CD8-positive, alpha-beta memory T cell (primary cell): ENCODE measurements around the gene KRTAP5-8. TPM values are rescaled to one million over a fixed set of nuclear protein-coding genes. Genes with fewer than 3 reads are reported as not detected.
A peak's percentile ranks its signal among the peaks of the same experiment; 100 is the strongest.
"Not testable (repeated sequence)": the region's sequence is repeated elsewhere in the genome, so short reads cannot be mapped to it uniquely, and the experiment has no call there.

Experiments
- CTCF ChIA-PET: fragments of 350-600 bp; sonication (Branson Sonifier 250); formaldehyde crosslinking; loops from one replicate; lab custom pipeline; 2021; ENCODE audit warnings: antibody characterized with exemption; lab: Charles Lee
- POLR2A ChIA-PET: fragments of 350-600 bp; sonication (Branson Sonifier 250); formaldehyde crosslinking; loops from one replicate; lab custom pipeline; 2021; ENCODE audit warnings: antibody characterized with exemption; lab: Charles Lee
- DNase-seq, 5 donors: peaks; one replicate each; pipeline versions ENCODE4 v3.0.0 to v3.0.0-alpha.2; 2020 to 2022; ENCODE audit warnings: mixed read lengths in 1 of 5
- H3K27ac ChIP-seq: one replicate; pipeline ENCODE4 v1.7.0; 2013; ENCODE audit warnings: low read depth, mild to moderate bottlenecking, low read length, moderate library complexity
- H3K27me3 ChIP-seq: 2 replicates; pipeline ENCODE4 v1.7.0; 2013; ENCODE audit warnings: low read length, mild to moderate bottlenecking; ENCODE audit not compliant: insufficient read depth, poor library complexity, severe bottlenecking
- H3K36me3 ChIP-seq: 2 replicates; pipeline ENCODE4 v1.7.0; 2013; ENCODE audit warnings: mild to moderate bottlenecking, low read length, moderate library complexity; ENCODE audit not compliant: insufficient read depth
- H3K4me1 ChIP-seq: 2 replicates; pipeline ENCODE4 v1.7.0; 2013; ENCODE audit warnings: mild to moderate bottlenecking, low read length, moderate library complexity; ENCODE audit not compliant: insufficient read depth
- H3K4me3 ChIP-seq: 2 replicates; pipeline ENCODE4 v1.7.0; 2013; ENCODE audit warnings: mild to moderate bottlenecking, low read length
- H3K9me3 ChIP-seq: 2 replicates; pipeline ENCODE4 v1.7.0; 2013; ENCODE audit warnings: mild to moderate bottlenecking, low read length
- H3K27ac Mint-ChIP-seq, 8 donors: one replicate each; pipeline ENCODE4 v1.8.0; 2020 to 2021; ENCODE audit warnings: mixed read lengths in 8 of 8, mild to moderate bottlenecking in 6 of 8, inconsistent platforms in 3 of 8, moderate library complexity in 3 of 8
- H3K27me3 Mint-ChIP-seq, 2 donors: one replicate each; pipeline ENCODE4 v1.8.0; 2020 to 2021; ENCODE audit warnings: mixed read lengths in 2 of 2, mild to moderate bottlenecking in 1 of 2, moderate library complexity in 1 of 2
- H3K36me3 Mint-ChIP-seq, 3 donors: one replicate each; pipeline ENCODE4 v1.8.0; 2020 to 2021; ENCODE audit warnings: mixed read lengths in 3 of 3, inconsistent platforms in 1 of 3, mild to moderate bottlenecking in 1 of 3
- H3K4me1 Mint-ChIP-seq, 3 donors: one replicate each; pipeline ENCODE4 v1.8.0; 2020 to 2021; ENCODE audit warnings: mixed read lengths in 3 of 3, inconsistent platforms in 1 of 3, mild to moderate bottlenecking in 1 of 3
- H3K4me3 Mint-ChIP-seq, 7 donors: one replicate each; pipeline ENCODE4 v1.8.0; 2020 to 2021; ENCODE audit warnings: mixed read lengths in 7 of 7, mild to moderate bottlenecking in 6 of 7, moderate library complexity in 4 of 7, inconsistent platforms in 2 of 7
- H3K9me3 Mint-ChIP-seq, 5 donors: one replicate each; pipeline ENCODE4 v1.8.0; 2020 to 2022; ENCODE audit warnings: mixed read lengths in 5 of 5, mild to moderate bottlenecking in 3 of 5, moderate library complexity in 2 of 5, inconsistent platforms in 1 of 5
- polyA plus RNA-seq: library from polyadenylated mRNA; unstranded; fragments of 300-500 nt; fragmentation: Illumina TruSeq; gene quantifications from one replicate; pipeline ENCODE4 v1.2.3, GENCODE V29; 2021
- total RNA-seq, 2 experiments: library from RNA; stranded (reverse); gene quantifications; one replicate each; pipeline ENCODE4 v1.2.3, GENCODE V29; 2021

KRTAP5-8 gene
- total and polyA plus RNA-seq, 3 experiments from 2014 or later: not detected

DNA sequence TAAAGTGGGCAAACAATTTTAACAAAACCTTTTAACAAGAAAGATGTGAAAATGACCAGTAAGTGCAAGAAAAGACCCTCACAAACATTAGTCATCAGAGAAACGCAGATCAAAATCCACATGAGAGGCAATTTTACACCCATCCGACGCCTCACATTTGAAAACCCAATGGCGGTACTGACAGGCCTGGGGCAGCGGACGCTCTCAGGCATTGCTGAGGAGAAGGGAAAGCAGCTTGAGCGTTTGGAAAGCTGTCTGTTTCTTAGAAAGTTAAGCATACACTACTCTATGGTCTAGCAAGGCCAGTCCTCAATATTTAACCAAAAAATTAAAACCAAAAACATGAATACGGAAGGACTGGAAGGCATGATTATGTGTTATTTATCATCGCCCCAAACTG, 2.0 kb upstream of the KRTAP5-8 start:
- Histone ChIP-seq H3K27me3 (no peaks in the 10 kb centered on the region), H3K9me3 (no peaks in the 10 kb centered on the region), H3K27ac (no peak overlapping the region), H3K36me3 (no peaks in the 10 kb centered on the region), H3K4me3 (no peak overlapping the region), H3K4me1 (no peaks in the 10 kb centered on the region)
- no peak for DNase-seq
- no peak overlapping the region for H3K4me3 Mint-ChIP-seq
- H3K27ac Mint-ChIP-seq: no peak overlapping the region
- H3K36me3 Mint-ChIP-seq: peaks cover 0 to 2% (median 0%) of the 10 kb centered on the region in 3 donors
- CTCF ChIA-PET: no interaction called here
- peaks cover 12 to 25% of the 10 kb centered on the region in 2 donors for H3K27me3 Mint-ChIP-seq
- peaks cover 0 to 4% (median under 1%) of the 10 kb centered on the region in 5 donors for H3K9me3 Mint-ChIP-seq
- no peaks in the 10 kb centered on the region for H3K4me1 Mint-ChIP-seq
- POLR2A ChIA-PET: no interaction called here

DNA sequence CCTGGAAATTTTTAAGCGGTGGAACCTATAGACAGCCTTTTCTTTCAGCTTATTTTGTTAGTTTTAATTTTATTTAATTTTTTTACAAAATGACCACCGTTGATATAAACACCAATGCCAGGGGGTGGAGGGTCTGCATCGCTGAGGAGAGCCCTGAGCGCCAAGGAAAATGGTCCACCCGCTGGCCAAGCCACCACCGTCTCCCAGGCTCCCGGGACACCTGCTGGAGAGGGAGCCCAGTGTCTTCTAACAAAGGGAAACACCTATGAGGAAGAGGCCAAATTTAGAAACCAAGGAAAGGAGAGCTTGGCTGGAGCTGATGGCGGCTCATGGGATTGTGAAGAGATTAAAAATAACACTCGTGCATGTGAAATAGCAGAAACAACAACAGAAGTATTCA, 288 bp upstream of the KRTAP5-8 start:
- no peak overlapping the region for H3K4me3 Mint-ChIP-seq
- peaks cover 0 to 11% (median 0%) of the 10 kb centered on the region in 3 donors for H3K36me3 Mint-ChIP-seq
- POLR2A ChIA-PET: no interaction called here
- no peaks in the 10 kb centered on the region for H3K4me1 Mint-ChIP-seq
- Histone ChIP-seq H3K27ac (no peak overlapping the region), H3K36me3 (no peaks in the 10 kb centered on the region), H3K9me3 (no peaks in the 10 kb centered on the region), H3K27me3 (no peaks in the 10 kb centered on the region), H3K4me3 (no peak overlapping the region), H3K4me1 (no peaks in the 10 kb centered on the region)
- peaks cover 0 to 9% (median 5%) of the 10 kb centered on the region in 5 donors for H3K9me3 Mint-ChIP-seq
- no peak for DNase-seq
- H3K27me3 Mint-ChIP-seq: peaks cover 15 to 36% of the 10 kb centered on the region in 2 donors
- CTCF ChIA-PET: no interaction called here
- H3K27ac Mint-ChIP-seq: no peak overlapping the region

DNA sequence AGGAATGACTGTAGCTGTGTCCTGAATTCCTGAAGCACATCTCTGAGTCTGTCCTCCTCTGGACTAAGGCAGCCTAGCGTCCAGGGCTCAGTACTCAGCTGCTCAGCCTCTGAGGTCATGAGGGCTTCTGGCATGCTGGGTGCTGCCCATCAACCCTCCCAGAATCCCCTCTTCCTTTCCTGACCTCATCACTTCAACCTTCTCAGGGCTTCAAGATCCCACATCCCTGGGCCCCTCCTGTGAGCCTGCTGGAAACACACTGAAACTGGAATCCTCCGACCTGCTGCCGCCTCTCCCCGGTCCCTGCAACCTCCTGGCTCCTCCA, 803 bp downstream of the KRTAP5-8 start:
- Histone ChIP-seq H3K9me3 (no peaks in the 10 kb centered on the region), H3K27me3 (no peaks in the 10 kb centered on the region), H3K4me3 (no peak overlapping the region), H3K36me3 (no peaks in the 10 kb centered on the region), H3K4me1 (no peaks in the 10 kb centered on the region), H3K27ac (no peak overlapping the region)
- Mint-ChIP-seq H3K27me3 (peaks cover 11 to 45% of the 10 kb centered on the region in 2 donors), H3K9me3 (peaks cover 0 to 9% (median 5%) of the 10 kb centered on the region in 5 donors), H3K4me1 (peaks cover 0 to 5% (median 2%) of the 10 kb centered on the region in 3 donors), H3K27ac (no peak overlapping the region), H3K36me3 (peaks cover 0 to 11% (median 0%) of the 10 kb centered on the region in 3 donors), H3K4me3 (no peak overlapping the region)
- ChIA-PET CTCF (no interaction called here), POLR2A (no interaction called here)
- no peak for DNase-seq

DNA sequence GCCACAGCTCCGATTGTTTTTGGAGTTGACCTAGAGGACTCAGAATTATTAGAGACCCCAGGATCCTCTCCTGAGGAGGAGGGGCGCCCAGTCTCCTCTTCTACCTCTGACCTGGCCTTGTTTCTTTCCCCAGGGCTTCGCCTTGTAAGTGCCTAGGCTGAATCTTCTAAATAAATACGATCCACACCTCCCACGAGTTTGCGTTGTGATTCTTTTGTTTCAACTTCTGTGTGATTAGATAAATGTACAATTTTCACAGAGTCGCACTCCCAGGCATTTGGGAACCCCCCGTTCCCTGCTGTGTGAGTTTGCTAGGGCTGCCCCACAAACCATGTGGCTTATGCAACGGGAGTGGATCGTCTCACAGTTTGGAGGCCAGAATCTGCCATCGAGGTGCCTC, 1.2 kb downstream of the KRTAP5-8 start:
- H3K27ac Mint-ChIP-seq: no peak overlapping the region
- H3K4me3 Mint-ChIP-seq: no peak overlapping the region
- ChIA-PET CTCF (no interaction called here), POLR2A (no interaction called here)
- Histone ChIP-seq H3K9me3 (no peaks in the 10 kb centered on the region), H3K36me3 (no peaks in the 10 kb centered on the region), H3K4me1 (no peaks in the 10 kb centered on the region), H3K4me3 (no peak overlapping the region), H3K27me3 (no peaks in the 10 kb centered on the region), H3K27ac (no peak overlapping the region)
- DNase-seq: no peak
- H3K4me1 Mint-ChIP-seq: peaks cover 0 to 8% (median 4%) of the 10 kb centered on the region in 3 donors
- peaks cover 11 to 45% of the 10 kb centered on the region in 2 donors for H3K27me3 Mint-ChIP-seq
- peaks cover 0 to 9% (median 5%) of the 10 kb centered on the region in 5 donors for H3K9me3 Mint-ChIP-seq
- H3K36me3 Mint-ChIP-seq: peaks cover 0 to 11% (median 0%) of the 10 kb centered on the region in 3 donors

DNA sequence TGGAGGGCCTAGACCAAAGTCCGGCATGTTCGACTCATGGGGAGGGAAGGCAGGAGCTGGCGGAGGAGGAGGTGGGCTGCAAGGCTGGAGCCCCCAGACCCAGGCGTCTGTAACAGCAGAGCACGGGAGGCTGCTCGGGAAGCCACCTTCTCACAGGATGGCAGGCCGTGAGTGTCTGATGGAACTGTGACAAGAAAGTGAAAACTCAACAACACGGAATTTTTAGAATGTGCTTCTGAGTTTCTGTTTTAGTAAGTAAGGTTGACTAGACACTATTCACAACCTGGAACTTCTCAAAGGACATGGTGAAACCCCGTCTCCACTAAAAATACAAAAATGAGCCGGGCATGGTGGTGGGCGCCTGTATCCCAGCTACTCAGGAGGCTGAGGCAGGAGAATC, 2.1 kb downstream of the KRTAP5-8 start:
- POLR2A ChIA-PET, H3K4me1 ChIP-seq, DNase-seq, H3K27ac Mint-ChIP-seq, H3K4me3 Mint-ChIP-seq, H3K9me3 ChIP-seq, H3K27ac ChIP-seq, CTCF ChIA-PET, H3K36me3 ChIP-seq, H3K4me1 Mint-ChIP-seq, H3K4me3 ChIP-seq, H3K9me3 Mint-ChIP-seq, H3K27me3 ChIP-seq: not testable (repeated sequence)
- H3K27me3 Mint-ChIP-seq: peaks cover 13 to 51% of the 10 kb centered on the region in 2 donors
- H3K36me3 Mint-ChIP-seq: peaks cover 0 to 11% (median 0%) of the 10 kb centered on the region in 3 donors

DNA sequence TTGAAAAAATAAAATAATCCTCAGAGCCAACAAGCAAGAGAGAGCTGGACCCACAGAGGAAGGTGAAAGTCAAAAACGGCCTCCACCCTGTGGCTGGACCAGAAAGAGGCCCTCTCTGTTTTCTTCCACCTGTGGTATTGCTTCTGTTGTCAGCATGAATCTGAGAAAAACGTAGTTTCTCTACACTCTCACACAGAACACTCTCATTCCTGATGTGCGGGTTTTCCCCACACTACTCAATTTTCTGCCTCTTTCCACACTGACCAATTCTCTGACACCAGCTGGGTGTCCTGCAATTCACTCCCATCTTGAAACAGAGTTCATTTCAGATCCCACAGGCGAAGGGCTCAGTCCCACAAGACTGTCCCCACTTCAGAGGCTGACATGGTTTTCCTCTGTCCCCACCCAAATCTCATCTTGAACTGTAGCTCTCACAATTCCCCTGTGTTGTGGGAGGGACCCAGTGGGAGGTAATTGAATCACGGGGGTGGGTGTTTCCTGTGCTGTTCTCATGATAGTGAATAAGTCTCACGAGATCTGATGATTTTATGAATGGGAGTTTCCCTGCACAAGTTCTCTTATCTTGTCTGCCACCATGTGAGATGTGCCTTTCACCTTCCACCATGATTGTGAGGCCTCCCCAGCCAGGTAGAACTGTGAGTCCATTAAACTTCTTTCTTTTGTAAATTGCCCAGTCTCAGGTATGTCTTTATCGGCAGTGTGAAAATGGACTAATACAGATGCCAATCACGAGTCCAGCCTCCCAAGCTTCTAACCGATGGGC, 2.9 kb downstream of the KRTAP5-8 start:
- POLR2A ChIA-PET, H3K9me3 ChIP-seq, DNase-seq, H3K4me3 Mint-ChIP-seq, H3K27ac ChIP-seq, H3K4me3 ChIP-seq, H3K27me3 ChIP-seq, H3K4me1 ChIP-seq, H3K4me1 Mint-ChIP-seq, H3K36me3 ChIP-seq, CTCF ChIA-PET: not testable (repeated sequence)
- Mint-ChIP-seq H3K27me3 (peaks cover 16 to 52% of the 10 kb centered on the region in 2 donors), H3K9me3 (peaks cover 0 to 10% (median 5%) of the 10 kb centered on the region in 5 donors), H3K36me3 (peaks cover 0 to 11% (median 0%) of the 10 kb centered on the region in 3 donors), H3K27ac (peak overlapping the region in 1 of 8 donors; percentile 51)

DNA sequence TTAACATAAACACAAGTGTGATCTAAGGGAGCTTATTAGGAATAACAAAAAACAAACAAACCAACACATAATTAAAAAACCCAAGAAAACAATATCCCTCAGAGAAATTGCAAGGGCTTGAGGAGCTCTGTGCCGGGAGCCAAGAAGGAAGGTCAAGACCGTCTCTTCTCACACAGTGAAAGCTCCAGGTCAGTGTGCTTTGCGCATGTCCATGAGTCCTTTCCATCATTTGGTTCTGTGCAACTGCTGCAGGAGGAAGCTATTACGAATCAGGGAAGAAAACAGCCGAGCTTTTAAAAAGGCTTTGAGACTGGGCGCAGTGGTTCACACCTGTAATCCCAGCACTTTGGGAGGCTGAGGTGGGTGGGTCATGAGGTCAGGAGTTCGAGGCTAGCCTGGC, 4.6 kb downstream of the KRTAP5-8 start:
- Mint-ChIP-seq H3K36me3 (peaks cover 0 to 11% (median 0%) of the 10 kb centered on the region in 3 donors), H3K27me3 (peaks cover 20 to 54% of the 10 kb centered on the region in 2 donors)
- POLR2A ChIA-PET: no interaction called here

DNA sequence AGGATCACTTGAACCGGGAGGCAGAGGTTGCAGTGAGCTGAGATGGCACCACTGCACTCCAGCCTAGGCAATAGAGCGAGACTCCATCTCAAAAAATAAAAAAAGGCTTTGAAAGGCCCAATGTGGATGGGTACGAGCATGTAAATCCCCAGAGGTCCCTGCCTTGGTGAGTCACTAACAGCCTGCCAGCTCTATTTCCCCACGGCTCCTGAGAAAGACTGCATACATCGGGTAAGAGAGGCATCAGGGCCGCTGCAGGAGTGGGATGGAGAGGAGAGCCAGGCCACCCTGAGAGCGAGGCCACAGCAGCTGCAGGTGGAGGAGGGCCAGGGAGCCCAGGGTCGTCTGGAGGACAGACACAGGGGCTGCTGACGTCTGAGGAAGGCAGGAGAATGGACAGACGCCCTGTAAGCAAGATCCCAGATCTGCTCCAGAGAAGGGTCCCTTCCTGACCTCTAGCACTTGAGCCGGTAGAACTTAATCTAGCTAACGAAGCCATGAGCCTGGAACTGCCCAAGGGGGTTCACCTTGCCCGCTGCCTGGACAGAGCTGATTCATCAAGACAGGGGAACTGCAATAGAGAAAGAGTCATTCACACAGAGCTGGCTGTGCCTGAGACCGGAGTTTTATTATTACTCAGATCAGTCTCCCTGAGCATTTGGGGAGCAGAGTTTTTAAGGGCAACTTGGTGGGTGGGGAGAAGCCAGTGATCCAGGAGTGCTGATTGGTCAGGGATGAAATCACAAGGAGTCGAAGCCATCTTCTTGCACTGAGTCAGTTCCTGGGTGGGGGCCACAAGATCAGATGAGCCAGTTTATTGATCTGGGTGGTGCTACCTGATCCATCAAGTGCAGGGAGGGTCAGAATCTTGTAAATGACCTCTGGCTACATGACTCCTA, 5.3 kb downstream of the KRTAP5-8 start:
- no peaks in the 10 kb centered on the region for H3K4me1 ChIP-seq
- Mint-ChIP-seq H3K4me1 (peaks cover 0 to 8% (median 7%) of the 10 kb centered on the region in 3 donors), H3K4me3 (no peak overlapping the region), H3K27ac (no peak overlapping the region), H3K36me3 (peaks cover 0 to 11% (median 0%) of the 10 kb centered on the region in 3 donors), H3K27me3 (peaks cover 21 to 58% of the 10 kb centered on the region in 2 donors), H3K9me3 (peaks cover 0 to 10% (median 5%) of the 10 kb centered on the region in 5 donors)
- ChIA-PET POLR2A (no interaction called here), CTCF (no interaction called here)
- no peak overlapping the region for H3K27ac ChIP-seq
- H3K36me3 ChIP-seq: no peaks in the 10 kb centered on the region
- H3K4me3 ChIP-seq: no peak overlapping the region
- DNase-seq: no peak
- H3K27me3 ChIP-seq: peaks cover 3% of the 10 kb centered on the region
- H3K9me3 ChIP-seq: no peaks in the 10 kb centered on the region

More for the DNA sequence above, 4.6 kb downstream of the KRTAP5-8 start:
- Histone ChIP-seq H3K27me3 (no peaks in the 10 kb centered on the region), H3K36me3 (no peaks in the 10 kb centered on the region), H3K4me3 (no peak overlapping the region), H3K27ac (no peak overlapping the region), H3K9me3 (no peaks in the 10 kb centered on the region), H3K4me1 (no peaks in the 10 kb centered on the region)
- Mint-ChIP-seq H3K27ac (no peak overlapping the region), H3K4me3 (no peak overlapping the region), H3K9me3 (peaks cover 0 to 10% (median 5%) of the 10 kb centered on the region in 5 donors), H3K4me1 (peaks cover 0 to 8% (median 7%) of the 10 kb centered on the region in 3 donors)
- DNase-seq: no peak
- CTCF ChIA-PET: no interaction called here
